ENCODE results near the gene S100P. TPM values are rescaled to one million over a fixed set of nuclear protein-coding genes. Genes with fewer than 3 reads are reported as not detected.

Gene S100P
- total RNA-seq, 4 donors from 2014 or later, result 1.2 TPM; not detected in 3

GRCh38 chr4:6694177-6694901, 661 bp downstream of the S100P start:
- Histone ChIP-seq H3K4me3 (no peak overlapping the region), H3K27ac (no peak overlapping the region), H3K9me3 (no peaks in the 10 kb centered on the region), H3K36me3 (no peaks in the 10 kb centered on the region), H3K4me1 (peaks cover 0 to 7% of the 10 kb centered on the region in 2 donors), H3K27me3 (no peaks in the 10 kb centered on the region)
- ATAC-seq (no peak), DNase-seq (no peak)
- in situ Hi-C loops (cut with MboI; ENCODE audit: low sequenced_read_pairs in 4 of 4) (no loop called here), intact Hi-C loops (cut with DNase I; ENCODE audit: low total_unique reads) (no loop called here)
- no peak for TF ChIP-seq CTCF (IDR thresholded peaks at IDR 0.05 in 4 of 5, conservative IDR thresholded peaks at IDR 0.05 in 1 of 5)
- TF ChIP-seq POLR2A (IDR thresholded peaks at IDR 0.05), result no peak

- ATAC-seq (no peak), DNase-seq (no peak)
- Histone ChIP-seq H3K36me3 (no peaks in the 10 kb centered on the region), H3K27me3 (no peaks in the 10 kb centered on the region), H3K27ac (peak overlapping the region in 2 of 4 donors; percentile 13 to 38), H3K4me3 (no peak overlapping the region), H3K9me3 (no peaks in the 10 kb centered on the region), H3K4me1 (peaks cover 0 to 7% of the 10 kb centered on the region in 2 donors)
- TF ChIP-seq POLR2A (IDR thresholded peaks at IDR 0.05), result no peak
- no peak for TF ChIP-seq CTCF (IDR thresholded peaks at IDR 0.05 in 4 of 5, conservative IDR thresholded peaks at IDR 0.05 in 1 of 5)
- in situ Hi-C loops (cut with MboI; ENCODE audit: low sequenced_read_pairs in 4 of 4), result no loop called here
- intact Hi-C loops (cut with DNase I; ENCODE audit: low total_unique reads), result no loop called here
Observed at GRCh38 chr4:6695660-6696610, 2.3 kb downstream of the S100P start.

GRCh38 chr4:6696611-6697010, 2.9 kb downstream of the S100P start:
- in situ Hi-C loops (cut with MboI; ENCODE audit: low sequenced_read_pairs in 4 of 4), result no loop called here
- H3K27ac ChIP-seq, result peak overlapping the region in 2 of 4 donors; percentile 13 to 38
- intact Hi-C loops (cut with DNase I; ENCODE audit: low total_unique reads), result no loop called here

GRCh38 chr4:6697131-6697530, 3.5 kb downstream of the S100P start:
- intact Hi-C loops (cut with DNase I; ENCODE audit: low total_unique reads) (no loop called here), in situ Hi-C loops (cut with MboI; ENCODE audit: low sequenced_read_pairs in 4 of 4) (no loop called here)
- H3K27ac ChIP-seq, result peak overlapping the region in 1 of 4 donors; percentile 38

More at GRCh38 chr4:6696611-6697010, 2.9 kb downstream of the S100P start:
- DNase-seq (no peak), ATAC-seq (peak in 1 of 2 donors; percentile 15)
- Histone ChIP-seq H3K4me1 (peaks cover 0 to 7% of the 10 kb centered on the region in 2 donors), H3K4me3 (no peak overlapping the region), H3K27me3 (no peaks in the 10 kb centered on the region), H3K36me3 (no peaks in the 10 kb centered on the region), H3K9me3 (no peaks in the 10 kb centered on the region)
- no peak for TF ChIP-seq CTCF (IDR thresholded peaks at IDR 0.05 in 4 of 5, conservative IDR thresholded peaks at IDR 0.05 in 1 of 5)
- no peak for TF ChIP-seq POLR2A (IDR thresholded peaks at IDR 0.05)

More at GRCh38 chr4:6697131-6697530, 3.5 kb downstream of the S100P start:
- Histone ChIP-seq H3K4me3 (no peak overlapping the region), H3K9me3 (no peaks in the 10 kb centered on the region), H3K36me3 (no peaks in the 10 kb centered on the region), H3K27me3 (no peaks in the 10 kb centered on the region), H3K4me1 (peaks cover 0 to 7% of the 10 kb centered on the region in 2 donors)
- TF ChIP-seq CTCF (IDR thresholded peaks at IDR 0.05 in 4 of 5, conservative IDR thresholded peaks at IDR 0.05 in 1 of 5) (no peak), POLR2A (IDR thresholded peaks at IDR 0.05) (no peak)
- DNase-seq, result no peak
- ATAC-seq, result peak in 1 of 2 donors; percentile 7

Measured in gastrocnemius medialis (tissue), 4 donors.